Jurkat, Clone E6-1 (cell line): ENCODE data around the gene SOX6.
"Not testable (repeated sequence)": the region's sequence is repeated elsewhere in the genome, so short reads cannot be mapped to it uniquely, and the experiment has no call there.

Source experiments
- DNase-seq: peaks from one replicate; pipeline ENCODE4 v3.0.0-alpha.2; 2011; ENCODE audit warnings: low read depth, low spot score
- H3K4me3 ChIP-seq: 2 replicates; pipeline ENCODE4 v1.5.1; 2011; ENCODE audit warnings: mild to moderate bottlenecking, low read length, control low read depth, moderate library complexity

The SOX6 gene

GRCh38 chr11:16034074-16034473 is 322.3 kb downstream of the SOX6 start:
- DNase-seq: no peak
- H3K4me3 ChIP-seq: no peak overlapping the region

- H3K4me3 ChIP-seq: no peak overlapping the region
- no peak for DNase-seq
These were observed 323.4 kb downstream of the SOX6 start for GRCh38 chr11:16032974-16033373.

GRCh38 chr11:16031210-16031609 is 325.1 kb downstream of the SOX6 start:
- no peak overlapping the region for H3K4me3 ChIP-seq
- no peak for DNase-seq

GRCh38 chr11:16030664-16031063 is 325.7 kb downstream of the SOX6 start:
- DNase-seq: no peak
- H3K4me3 ChIP-seq: no peak overlapping the region

- DNase-seq, H3K4me3 ChIP-seq: not testable (repeated sequence)
These were observed 327.2 kb downstream of the SOX6 start for GRCh38 chr11:16029151-16029550.

- no peak for DNase-seq
These were observed 327.9 kb downstream of the SOX6 start for GRCh38 chr11:16028419-16028818.

GRCh38 chr11:16027621-16028020 is 328.7 kb downstream of the SOX6 start:
- no peak overlapping the region for H3K4me3 ChIP-seq
- DNase-seq: no peak

More at GRCh38 chr11:16028419-16028818, 327.9 kb downstream of the SOX6 start:
- no peak overlapping the region for H3K4me3 ChIP-seq

- no peak overlapping the region for H3K4me3 ChIP-seq
- DNase-seq: no peak
These were observed 329.5 kb downstream of the SOX6 start for GRCh38 chr11:16026849-16027248.

- no peak overlapping the region for H3K4me3 ChIP-seq
- no peak for DNase-seq
These were observed 337.4 kb downstream of the SOX6 start for GRCh38 chr11:16018931-16019330.

- H3K4me3 ChIP-seq: no peak overlapping the region
- no peak for DNase-seq
These were observed 339.9 kb downstream of the SOX6 start for GRCh38 chr11:16016468-16016829.

- no peak overlapping the region for H3K4me3 ChIP-seq
- no peak for DNase-seq
These were observed 340.4 kb downstream of the SOX6 start for GRCh38 chr11:16015741-16016467.

GRCh38 chr11:16013649-16014275 is 342.6 kb downstream of the SOX6 start:
- no peak overlapping the region for H3K4me3 ChIP-seq
- no peak for DNase-seq

GRCh38 chr11:16013242-16013641 is 343.1 kb downstream of the SOX6 start:
- no peak for DNase-seq
- H3K4me3 ChIP-seq: no peak overlapping the region

- no peak for DNase-seq
- no peak overlapping the region for H3K4me3 ChIP-seq
These were observed 344.1 kb downstream of the SOX6 start for GRCh38 chr11:16012125-16012751.

- no peak overlapping the region for H3K4me3 ChIP-seq
- no peak for DNase-seq
These were observed 344.9 kb downstream of the SOX6 start for GRCh38 chr11:16011396-16011795.

GRCh38 chr11:16009021-16009420 is 347.3 kb downstream of the SOX6 start:
- no peak for DNase-seq

GRCh38 chr11:16007514-16007913 is 348.8 kb downstream of the SOX6 start:
- H3K4me3 ChIP-seq: no peak overlapping the region
- no peak for DNase-seq

More at GRCh38 chr11:16009021-16009420, 347.3 kb downstream of the SOX6 start:
- no peak overlapping the region for H3K4me3 ChIP-seq

GRCh38 chr11:16002942-16003341 is 353.4 kb downstream of the SOX6 start:
- DNase-seq: no peak
- no peak overlapping the region for H3K4me3 ChIP-seq

GRCh38 chr11:16001899-16002426 is 354.4 kb downstream of the SOX6 start:
- H3K4me3 ChIP-seq: no peak overlapping the region
- DNase-seq: peak; percentile 89

- no peak for DNase-seq
These were observed 355.2 kb downstream of the SOX6 start for GRCh38 chr11:16001044-16001568.

More at GRCh38 chr11:16001044-16001568, 355.2 kb downstream of the SOX6 start:
- H3K4me3 ChIP-seq: no peak overlapping the region
